Activated T-helper 1 cell treated with anti-CD3 and anti-CD28 coated beads, Interleukin-12 subunit alpha, Interleukin-12 subunit beta, Interleukin-2, Interleukin-4 antibody, amounts not matched to agents 30 ng/mL and 10 ng/mL and 1 ng/mL, durations not matched to agents 14 hours and 24 hours and 36 hours (primary cell): Measurements from ENCODE around the gene SYCE3. TPM values are rescaled to one million over a fixed set of nuclear protein-coding genes. Genes with fewer than 3 reads are reported as not detected.

Experiments
- DNase-seq: peaks from one replicate; pipeline ENCODE4 v3.0.0; 2021; ENCODE audit warnings: low spot score
- H3K27ac Mint-ChIP-seq: one replicate; pipeline ENCODE4 v1.8.0; 2021; ENCODE audit warnings: mild to moderate bottlenecking, mixed read lengths
- H3K27me3 Mint-ChIP-seq: one replicate; pipeline ENCODE4 v1.8.0; 2022; ENCODE audit warnings: mild to moderate bottlenecking, moderate library complexity, mixed read lengths; ENCODE audit not compliant: insufficient read depth
- H3K36me3 Mint-ChIP-seq: one replicate; pipeline ENCODE4 v1.8.0; 2021; ENCODE audit warnings: low read depth, mixed read lengths
- H3K4me1 Mint-ChIP-seq: one replicate; pipeline ENCODE4 v1.8.0; 2021; ENCODE audit warnings: low read depth, mixed read lengths
- H3K4me3 Mint-ChIP-seq: one replicate; pipeline ENCODE4 v1.8.0; 2021; ENCODE audit warnings: mild to moderate bottlenecking, moderate library complexity, mixed read lengths
- H3K9me3 Mint-ChIP-seq: one replicate; pipeline ENCODE4 v1.8.0; 2021; ENCODE audit warnings: mixed read lengths
- intact Hi-C: fragments of 100-400 bp; cut with micrococcal nuclease; formaldehyde crosslinking; loops from one replicate; pipeline ENCODE4 v1.15.1; 2024
- total RNA-seq: library from RNA; stranded (reverse); gene quantifications from 2 replicates; pipeline ENCODE4 v1.2.3, GENCODE V29; 2022

The SYCE3 gene
- total RNA-seq, 1 donor from 2014 or later = 0.83 TPM

DNA sequence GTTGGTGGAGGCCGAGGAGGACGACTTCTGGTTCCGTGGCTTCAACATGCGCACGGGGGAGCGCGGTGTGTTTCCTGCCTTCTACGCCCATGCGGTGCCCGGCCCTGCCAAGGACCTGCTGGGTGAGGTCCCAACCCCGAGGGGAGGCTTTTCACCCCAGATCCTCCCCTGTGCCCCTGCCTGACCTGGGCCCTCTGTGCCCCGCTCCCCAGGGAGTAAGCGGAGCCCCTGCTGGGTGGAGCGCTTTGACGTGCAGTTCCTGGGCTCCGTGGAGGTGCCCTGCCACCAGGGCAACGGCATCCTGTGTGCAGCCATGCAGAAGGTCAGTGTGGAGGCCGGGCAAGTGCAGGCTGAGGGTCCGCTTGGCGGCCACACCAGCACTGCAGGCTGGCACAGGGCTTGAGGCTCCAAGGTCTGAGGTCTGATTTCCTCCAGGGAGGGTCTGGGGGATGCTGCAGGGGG, 42.9 kb upstream of the SYCE3 start:
- no peaks in the 10 kb centered on the region for H3K9me3 Mint-ChIP-seq
- intact Hi-C loops = no loop called here

GRCh38 chr22:50605002-50605612, 42.4 kb upstream of the SYCE3 start:
- no peaks in the 10 kb centered on the region for H3K4me1 Mint-ChIP-seq

More for the DNA sequence above, 42.9 kb upstream of the SYCE3 start:
- Mint-ChIP-seq H3K4me1 (no peaks in the 10 kb centered on the region), H3K27ac (no peak overlapping the region), H3K4me3 (no peak overlapping the region), H3K27me3 (peaks cover 31% of the 10 kb centered on the region), H3K36me3 (no peaks in the 10 kb centered on the region)
- DNase-seq = no peak

DNA sequence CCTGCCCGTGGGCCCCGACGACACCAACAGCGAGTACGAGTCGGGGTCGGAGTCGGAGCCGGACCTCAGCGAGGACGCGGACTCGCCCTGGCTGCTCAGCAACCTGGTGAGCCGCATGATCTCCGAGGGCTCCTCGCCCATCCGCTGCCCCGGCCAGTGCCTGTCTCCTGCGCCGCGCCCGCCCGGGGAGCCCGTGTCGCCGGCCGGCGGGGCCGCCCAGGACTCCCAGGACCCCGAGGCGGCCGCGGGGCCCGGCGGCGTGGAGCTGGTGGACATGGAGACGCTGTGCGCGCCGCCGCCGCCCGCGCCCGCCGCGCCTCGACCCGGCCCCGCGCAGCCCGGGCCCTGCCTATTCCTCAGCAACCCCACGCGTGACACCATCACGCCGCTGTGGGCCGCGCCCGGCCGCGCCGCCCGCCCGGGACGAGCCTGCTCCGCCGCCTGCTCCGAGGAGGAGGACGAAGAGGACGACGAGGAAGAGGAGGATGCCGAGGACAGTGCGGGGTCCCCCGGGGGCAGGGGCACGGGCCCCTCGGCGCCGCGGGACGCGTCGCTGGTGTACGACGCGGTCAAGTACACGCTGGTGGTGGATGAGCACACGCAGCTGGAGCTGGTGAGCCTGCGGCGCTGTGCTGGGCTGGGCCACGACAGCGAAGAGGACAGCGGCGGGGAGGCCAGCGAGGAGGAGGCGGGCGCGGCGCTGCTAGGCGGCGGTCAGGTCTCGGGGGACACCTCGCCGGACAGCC, 41.7 kb upstream of the SYCE3 start:
- intact Hi-C loops = no loop called here
- peaks cover 4% of the 10 kb centered on the region for H3K36me3 Mint-ChIP-seq
- H3K4me3 Mint-ChIP-seq = no peak overlapping the region
- no peaks in the 10 kb centered on the region for H3K9me3 Mint-ChIP-seq
- no peaks in the 10 kb centered on the region for H3K4me1 Mint-ChIP-seq
- peaks cover 36% of the 10 kb centered on the region for H3K27me3 Mint-ChIP-seq
- no peak for DNase-seq
- H3K27ac Mint-ChIP-seq = no peak overlapping the region

More at GRCh38 chr22:50605002-50605612, 42.4 kb upstream of the SYCE3 start:
- intact Hi-C loops = no loop called here
- H3K36me3 Mint-ChIP-seq = no peaks in the 10 kb centered on the region
- no peak overlapping the region for H3K27ac Mint-ChIP-seq
- H3K27me3 Mint-ChIP-seq = peaks cover 31% of the 10 kb centered on the region
- no peaks in the 10 kb centered on the region for H3K9me3 Mint-ChIP-seq
- H3K4me3 Mint-ChIP-seq = no peak overlapping the region
- no peak for DNase-seq

GRCh38 chr22:50603511-50604255, 41.0 kb upstream of the SYCE3 start:
- DNase-seq = no peak
- no peak overlapping the region for H3K27ac Mint-ChIP-seq
- H3K4me1 Mint-ChIP-seq = no peaks in the 10 kb centered on the region
- peaks cover 38% of the 10 kb centered on the region for H3K27me3 Mint-ChIP-seq
- H3K9me3 Mint-ChIP-seq = no peaks in the 10 kb centered on the region
- H3K36me3 Mint-ChIP-seq = peaks cover 4% of the 10 kb centered on the region
- no peak overlapping the region for H3K4me3 Mint-ChIP-seq
- intact Hi-C loops = no loop called here

- H3K36me3 Mint-ChIP-seq = peaks cover 4% of the 10 kb centered on the region
- no peak overlapping the region for H3K27ac Mint-ChIP-seq
- no peaks in the 10 kb centered on the region for H3K4me1 Mint-ChIP-seq
- DNase-seq = no peak
- peaks cover 43% of the 10 kb centered on the region for H3K27me3 Mint-ChIP-seq
- H3K4me3 Mint-ChIP-seq = peak overlapping the region; percentile 52
- intact Hi-C loops = no loop called here
- no peaks in the 10 kb centered on the region for H3K9me3 Mint-ChIP-seq
Measured at GRCh38 chr22:50602338-50602700, 39.6 kb upstream of the SYCE3 start.

DNA sequence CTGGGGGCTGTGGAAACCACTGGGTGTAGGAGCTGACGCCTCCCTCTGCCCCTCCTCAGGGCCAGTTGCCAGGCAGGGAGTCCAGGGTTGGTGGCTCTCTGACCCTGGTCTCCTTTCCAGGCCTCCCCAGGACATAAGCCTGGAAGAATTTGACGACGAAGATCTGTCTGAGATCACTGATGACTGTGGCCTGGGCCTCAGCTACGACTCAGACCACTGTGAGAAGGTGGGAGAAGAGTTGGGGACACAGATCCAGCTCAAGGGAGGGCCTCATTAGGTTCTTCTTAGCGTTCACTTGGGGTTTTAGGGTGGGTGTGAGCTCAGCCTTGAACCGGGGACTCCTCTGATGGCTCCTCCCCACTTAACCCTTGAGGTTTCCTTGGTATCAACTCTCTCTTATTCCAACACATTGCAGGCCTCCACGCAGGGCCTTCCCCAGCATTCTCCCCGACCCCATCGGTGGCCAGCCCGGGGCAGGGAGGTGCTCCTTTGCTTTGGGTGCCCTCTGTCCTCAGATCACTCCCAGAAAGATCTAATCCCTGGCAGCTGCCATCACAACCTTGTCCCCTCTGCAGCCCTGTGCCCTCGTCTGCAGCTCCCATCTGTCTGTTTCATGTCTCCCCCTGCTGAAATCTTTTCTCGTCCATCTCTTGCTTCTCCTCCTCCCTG, 39.1 kb upstream of the SYCE3 start:
- H3K4me3 Mint-ChIP-seq = peak overlapping the region; percentile 52
- DNase-seq = no peak
- no peak overlapping the region for H3K27ac Mint-ChIP-seq
- intact Hi-C loops = no loop called here
- H3K9me3 Mint-ChIP-seq = no peaks in the 10 kb centered on the region
- peaks cover 40% of the 10 kb centered on the region for H3K27me3 Mint-ChIP-seq
- peaks cover 4% of the 10 kb centered on the region for H3K36me3 Mint-ChIP-seq
- H3K4me1 Mint-ChIP-seq = no peaks in the 10 kb centered on the region

DNA sequence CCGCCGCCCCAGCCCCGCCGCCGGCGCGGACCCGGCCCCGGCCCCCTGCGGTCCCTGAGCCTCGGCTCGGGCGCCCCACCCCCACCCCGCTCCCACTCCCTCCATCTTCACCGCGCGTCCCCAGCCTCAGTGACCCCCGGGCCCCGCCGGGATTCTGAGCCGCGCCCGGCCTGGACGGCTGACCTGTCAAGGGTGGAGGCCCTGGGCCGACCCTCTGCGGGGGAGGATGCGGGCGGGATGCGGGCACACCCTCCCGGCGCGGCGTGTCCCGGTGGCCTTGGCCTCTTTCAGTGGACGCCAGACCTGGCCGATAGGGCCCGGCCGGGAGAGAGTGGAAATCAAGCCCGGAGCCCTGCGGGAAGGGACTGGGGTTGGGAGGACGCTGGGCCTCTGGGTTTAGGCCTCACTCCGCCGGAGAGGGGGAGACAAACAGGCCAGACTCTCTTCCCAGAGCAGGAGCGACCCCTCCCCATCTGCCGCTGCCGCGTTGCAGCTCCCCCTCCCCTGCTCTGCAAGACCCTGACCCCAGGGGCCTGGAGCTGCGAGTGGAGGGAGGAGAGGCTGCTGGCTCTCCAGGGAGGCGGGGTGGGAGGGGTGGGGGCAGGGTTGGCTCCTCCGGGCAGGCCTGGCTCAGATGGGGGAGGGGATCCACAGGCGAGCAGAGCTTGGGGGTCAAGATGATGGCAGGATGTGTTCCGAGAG, 38.4 kb upstream of the SYCE3 start:
- peaks cover 4% of the 10 kb centered on the region for H3K36me3 Mint-ChIP-seq
- peak overlapping the region; percentile 52 for H3K4me3 Mint-ChIP-seq
- DNase-seq = no peak
- no peak overlapping the region for H3K27ac Mint-ChIP-seq
- no peaks in the 10 kb centered on the region for H3K4me1 Mint-ChIP-seq
- H3K27me3 Mint-ChIP-seq = peaks cover 36% of the 10 kb centered on the region
- no peaks in the 10 kb centered on the region for H3K9me3 Mint-ChIP-seq
- intact Hi-C loops = no loop called here

DNA sequence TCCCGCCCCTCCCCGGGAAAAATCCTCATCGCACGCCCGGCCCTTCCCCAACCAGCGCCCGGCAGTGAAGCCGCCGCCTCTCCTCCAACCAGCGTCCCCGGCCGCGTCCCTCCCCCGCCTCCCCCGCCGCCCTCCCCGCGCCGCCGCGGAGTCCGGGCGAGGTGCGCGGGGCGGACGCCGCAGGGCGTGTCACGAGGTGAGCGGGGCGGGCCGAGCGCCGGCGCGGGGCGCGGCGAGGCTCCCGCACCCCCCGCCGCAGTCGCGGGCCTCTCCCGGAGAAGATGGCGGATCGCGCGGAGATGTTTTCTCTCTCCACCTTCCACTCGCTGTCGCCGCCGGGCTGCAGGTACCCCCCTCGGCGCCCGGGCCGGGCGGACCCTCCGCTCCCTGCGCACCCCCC, 37.8 kb upstream of the SYCE3 start, which contains the start of gene MAPK8IP2:
TSS of gene MAPK8IP2 (plus strand) at position 256 of the 400 bp plus-strand sequence. CDS start at position 282, 26 bp downstream.
- H3K27ac Mint-ChIP-seq = no peak within 1 kb of the TSS
- H3K4me1 Mint-ChIP-seq = no peaks in the 10 kb centered on the region
- H3K27me3 Mint-ChIP-seq = peaks cover 36% of the 10 kb centered on the region
- peaks cover 4% of the 10 kb centered on the region for H3K36me3 Mint-ChIP-seq
- no peak for DNase-seq
- no peaks in the 10 kb centered on the region for H3K9me3 Mint-ChIP-seq
- peak within 1 kb of the TSS; percentile 52 for H3K4me3 Mint-ChIP-seq
- intact Hi-C loops = no loop called here

- intact Hi-C loops = no loop called here
- Mint-ChIP-seq H3K27ac (no peak overlapping the region), H3K27me3 (peaks cover 36% of the 10 kb centered on the region), H3K36me3 (peaks cover 4% of the 10 kb centered on the region), H3K9me3 (no peaks in the 10 kb centered on the region), H3K4me1 (no peaks in the 10 kb centered on the region), H3K4me3 (peak overlapping the region; percentile 25)
- DNase-seq = peak; percentile 57
Measured at GRCh38 chr22:50599816-50600455, 37.2 kb upstream of the SYCE3 start.

DNA sequence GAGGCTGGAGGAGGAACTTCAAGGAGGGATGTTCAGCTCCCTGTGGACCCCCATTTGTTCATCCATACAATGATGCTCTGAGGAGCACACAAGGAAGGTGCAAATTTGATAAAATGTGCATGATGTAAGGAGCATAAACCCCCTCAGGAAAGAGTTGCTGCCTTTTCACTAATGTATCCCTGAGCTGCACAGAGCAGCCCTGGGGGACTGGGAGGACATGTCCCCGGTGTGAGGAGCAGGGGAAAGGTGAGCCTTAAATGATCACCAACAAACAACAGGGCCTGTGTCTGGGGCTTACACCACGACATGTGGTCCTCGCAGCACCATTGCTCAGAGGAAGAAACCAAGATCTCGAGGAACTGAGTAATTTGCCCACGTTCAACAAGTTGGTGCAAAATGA, 34.4 kb upstream of the SYCE3 start:
- Mint-ChIP-seq H3K36me3 (peaks cover 4% of the 10 kb centered on the region), H3K4me1 (no peaks in the 10 kb centered on the region), H3K27ac (no peak overlapping the region), H3K4me3 (no peak overlapping the region), H3K27me3 (peaks cover 23% of the 10 kb centered on the region), H3K9me3 (no peaks in the 10 kb centered on the region)
- intact Hi-C loops = no loop called here
- no peak for DNase-seq

- DNase-seq = no peak
- Mint-ChIP-seq H3K27me3 (peaks cover 24% of the 10 kb centered on the region), H3K9me3 (no peaks in the 10 kb centered on the region), H3K4me1 (no peaks in the 10 kb centered on the region), H3K4me3 (no peak overlapping the region), H3K36me3 (peaks cover 4% of the 10 kb centered on the region), H3K27ac (no peak overlapping the region)
- intact Hi-C loops = no loop called here
Measured at GRCh38 chr22:50595189-50595588, 32.5 kb upstream of the SYCE3 start.

DNA sequence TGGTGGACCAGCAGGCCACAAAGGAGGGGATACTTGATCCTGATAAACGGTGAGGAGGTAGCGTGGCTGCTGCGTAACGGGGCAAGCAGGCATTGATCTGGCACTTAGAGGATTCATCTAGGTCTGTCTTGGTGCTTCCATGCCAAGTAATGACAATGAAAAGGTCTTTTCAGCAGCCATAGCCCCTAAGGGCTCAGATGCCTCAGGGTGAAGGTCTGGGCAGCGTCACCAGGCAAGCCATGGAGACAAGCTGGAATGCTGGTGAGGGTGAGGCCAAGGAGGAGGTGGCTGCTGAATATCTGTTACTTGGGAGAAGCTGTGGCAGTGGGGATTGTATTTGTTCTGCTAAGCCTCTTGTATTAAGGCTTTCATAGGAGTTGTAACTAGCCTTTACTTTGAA, 24.7 kb upstream of the SYCE3 start:
- H3K36me3 Mint-ChIP-seq = no peaks in the 10 kb centered on the region
- H3K27ac Mint-ChIP-seq = no peak overlapping the region
- peaks cover 7% of the 10 kb centered on the region for H3K4me1 Mint-ChIP-seq
- H3K27me3 Mint-ChIP-seq = peaks cover 12% of the 10 kb centered on the region
- H3K9me3 Mint-ChIP-seq = no peaks in the 10 kb centered on the region
- intact Hi-C loops = no loop called here
- no peak for DNase-seq
- H3K4me3 Mint-ChIP-seq = no peak overlapping the region
